ENCODE data around the gene EBP.

GRCh38 chrX:48497871-48498270, 23.7 kb upstream of the EBP start:
- TF ChIP-seq CTCF (IDR thresholded peaks at IDR 0.05; ENCODE audit: insufficient read depth, low read depth, low read length) (no peak), EZH2 (IDR thresholded peaks at IDR 0.05; ENCODE audit: insufficient read depth, low read length) (no peak)
